Measurements from ENCODE around the gene SLC45A3.
"Not testable (repeated sequence)": the region's sequence is repeated elsewhere in the genome, so short reads cannot be mapped to it uniquely, and the experiment has no call there.

SLC45A3 gene

GRCh38 chr1:205637854-205638468 is 42.3 kb downstream of the SLC45A3 start:
- H3K4me3 ChIP-seq (ENCODE audit: low read depth, low read length), result no peak overlapping the region
- no peak for TF ChIP-seq CTCF (IDR thresholded peaks at IDR 0.05; ENCODE audit: insufficient read depth, low read depth, low read length, missing control alignments)
- no peak for DNase-seq (ENCODE audit: low read depth)

GRCh38 chr1:205636732-205637131 is 43.6 kb downstream of the SLC45A3 start:
- no peak for TF ChIP-seq CTCF (IDR thresholded peaks at IDR 0.05; ENCODE audit: insufficient read depth, low read depth, low read length, missing control alignments)
- no peak for DNase-seq (ENCODE audit: low read depth)
- no peak overlapping the region for H3K4me3 ChIP-seq (ENCODE audit: low read depth, low read length)

- not testable (repeated sequence) for DNase-seq (ENCODE audit: low read depth); H3K4me3 ChIP-seq (ENCODE audit: low read depth, low read length)
These were observed 44.2 kb downstream of the SLC45A3 start for GRCh38 chr1:205636138-205636530.

DNA sequence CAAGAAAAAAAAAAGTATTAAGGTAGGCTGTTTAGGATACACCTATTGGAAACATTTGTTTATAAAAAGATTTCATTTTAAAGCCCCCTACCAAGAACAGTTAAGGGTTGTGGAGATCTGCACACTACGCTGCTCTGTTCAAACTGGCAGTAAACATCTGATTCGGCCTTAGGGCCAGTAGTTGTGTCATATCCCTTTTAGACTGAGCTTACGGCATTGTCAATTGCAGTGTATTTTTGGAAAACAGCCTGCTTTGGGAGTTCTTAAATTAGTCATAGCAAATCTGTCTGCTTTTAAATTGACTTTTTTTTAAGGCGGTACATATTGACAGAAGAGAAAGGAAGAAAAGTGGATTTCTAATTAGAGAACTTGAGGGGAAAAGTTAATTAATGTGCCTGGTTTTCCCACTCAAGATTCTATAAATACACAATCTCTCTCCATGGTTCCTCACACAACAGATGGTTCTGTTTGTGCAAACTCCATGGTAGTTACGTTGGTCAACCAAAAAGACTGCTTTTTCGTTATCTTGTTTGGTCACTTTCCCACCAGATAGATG is 46.8 kb downstream of the SLC45A3 start:
- TF ChIP-seq CTCF (IDR thresholded peaks at IDR 0.05; ENCODE audit: insufficient read depth, low read depth, low read length, missing control alignments), result no peak
- H3K4me3 ChIP-seq (ENCODE audit: low read depth, low read length), result no peak overlapping the region
- no peak for DNase-seq (ENCODE audit: low read depth)

- H3K4me3 ChIP-seq (ENCODE audit: low read depth, low read length), result peak overlapping the region; percentile 74
- no peak for TF ChIP-seq CTCF (IDR thresholded peaks at IDR 0.05; ENCODE audit: insufficient read depth, low read depth, low read length, missing control alignments)
- DNase-seq (ENCODE audit: low read depth), result no peak
These were observed 47.6 kb downstream of the SLC45A3 start for GRCh38 chr1:205632669-205633169.

DNA sequence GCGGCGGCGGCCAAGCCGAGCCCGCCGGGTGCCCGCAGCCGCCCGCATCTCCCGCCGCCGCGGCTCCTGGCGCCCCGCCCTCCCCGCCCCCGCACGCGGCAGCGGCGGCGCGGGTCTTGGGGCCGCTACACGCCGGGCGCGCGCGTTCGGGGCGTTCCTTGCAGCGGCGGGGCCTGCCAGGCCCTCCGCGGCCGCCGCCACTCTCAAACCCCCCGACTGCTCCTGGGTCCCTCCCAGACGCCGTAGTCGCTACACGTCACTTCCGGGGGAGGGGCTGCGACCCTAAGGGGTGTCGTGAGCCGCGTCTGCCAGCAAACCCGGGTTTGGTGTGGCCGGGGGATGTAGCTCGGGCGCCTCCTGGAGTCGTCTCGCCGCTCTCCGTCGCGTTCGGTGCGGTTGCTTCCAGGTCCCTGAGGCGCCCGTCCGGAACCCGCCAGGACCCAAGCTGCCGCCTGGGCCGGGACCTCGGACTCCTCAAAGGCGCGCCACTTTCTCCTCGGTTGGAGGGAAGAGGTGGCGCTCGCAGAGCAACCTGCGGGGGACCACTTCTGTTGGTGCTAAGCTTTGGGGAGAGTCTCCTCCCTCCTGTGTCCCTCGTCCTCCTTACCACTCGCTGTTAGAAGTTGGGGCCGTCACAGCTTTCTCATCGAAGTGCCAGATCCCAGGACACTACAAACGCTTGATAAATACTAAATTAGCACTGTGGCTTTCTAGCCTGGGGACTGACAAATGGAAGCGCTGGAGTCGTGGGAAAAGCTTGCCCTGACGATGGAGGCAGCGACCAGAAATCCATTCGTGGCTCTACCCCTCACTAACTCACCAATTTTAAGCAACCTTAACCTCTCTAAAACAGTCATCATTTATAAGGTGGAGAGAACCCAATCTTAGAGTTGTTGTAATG is 48.3 kb downstream of the SLC45A3 start, which contains the start of gene ELK4:
ELK4 (minus strand) TSS at position 244 of the 901 bp plus-strand sequence. CDS start 8,129 bp downstream, outside the sequence.
- peak; percentile 78 for TF ChIP-seq CTCF (IDR thresholded peaks at IDR 0.05; ENCODE audit: insufficient read depth, low read depth, low read length, missing control alignments)
- peak within 1 kb of the TSS; percentile 98 for H3K4me3 ChIP-seq (ENCODE audit: low read depth, low read length)
- DNase-seq (ENCODE audit: low read depth), result peak; percentile 99
